Right lobe of liver (tissue), 4 donors: Measurements from ENCODE around the gene BICDL1.

Experiments used
- CTCF ChIP-seq, 4 donors: fragments of 200-600 bp in 3 of 4; fragments of 450-650 bp in 1 of 4; IDR thresholded peaks; one replicate each; pipeline versions ENCODE4 v1.5.1 to v1.8.0; 2016 to 2022; ENCODE audit warnings: antibody characterized with exemption in 4 of 4, mild to moderate bottlenecking in 2 of 4
- POLR2A ChIP-seq: fragments of 450-650 bp; IDR thresholded peaks from one replicate; pipeline ENCODE4 v1.6.1; 2017; ENCODE audit warnings: antibody characterized with exemption, mild to moderate bottlenecking
- donor health status: DM: no; HTN: no; CAD: no.
- donor health status: DM: no; HTN: no; CAD: no.
- donor health status: DM: no; HTN: yes; CAD: no.

- TF ChIP-seq CTCF (IDR thresholded peaks at IDR 0.05) (no peak), POLR2A (no peak)
These were observed 114.3 kb downstream of the BICDL1 start for GRCh38 chr12:120103371-120103770.
